ENCODE data around the gene CCDC112. TPM values are rescaled to one million over a fixed set of nuclear protein-coding genes. Genes with fewer than 3 reads are reported as not detected.

Gene CCDC112
- total and polyA plus RNA-seq, 9 of the 15 experiments (the other 6 are each of a cell fraction or from before 2014, with no cell fraction given), result 3.3 to 15.3 (median 7.4) TPM

DNA sequence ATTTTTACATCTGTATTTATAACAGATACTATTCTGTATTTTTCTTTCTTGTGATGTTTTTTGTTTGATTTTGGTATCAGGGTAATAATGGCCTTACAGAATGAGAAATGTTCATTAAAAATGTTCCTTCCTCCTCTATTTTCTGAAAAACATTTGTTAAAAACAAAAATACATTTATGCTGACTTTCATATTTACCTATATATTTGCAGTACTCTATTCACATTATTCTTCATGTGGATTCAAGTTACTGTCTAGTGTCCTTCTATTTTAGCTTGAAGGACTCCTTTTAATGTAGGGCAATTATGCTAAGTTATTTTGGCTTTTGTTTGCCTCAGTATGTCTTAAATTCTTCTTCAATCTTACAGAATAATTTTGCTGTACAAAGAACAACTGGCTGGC is 5.1 kb downstream of the CCDC112 start:
- no peaks in the 10 kb centered on the region for H3K9me1 ChIP-seq (ENCODE audit: control insufficient read depth, insufficient read depth, low read length)
- in situ Hi-C loops (cut with MboI) (no loop called here), intact Hi-C loops (cut with micrococcal nuclease) (no loop called here)
- ChIA-PET CTCF (ENCODE audit: low intra/inter-chr PET ratio) (no interaction called here), POLR2A (no interaction called here)
- no peaks in the 10 kb centered on the region for H3K36me3 ChIP-seq (ENCODE audit: control insufficient read depth, insufficient read depth, low read length)
- peaks cover 11% of the 10 kb centered on the region for H3K9me3 ChIP-seq (replicated peaks; ENCODE audit: control insufficient read depth, insufficient read depth, low read depth, low read length)
- FAIRE-seq (no peak), ATAC-seq (no peak), DNase-seq (ENCODE audit: extremely low read depth in 1 of 4, low spot score in 3 of 4) (no peak)
- H4K20me1 ChIP-seq (replicated peaks; ENCODE audit: control insufficient read depth, insufficient read depth, low read length), result no peaks in the 10 kb centered on the region
- BruUV-seq (replicated peaks), result no TSS peak
- no peak overlapping the region for H3K27ac ChIP-seq (ENCODE audit: extremely low read depth, low read depth, low read length)
- H2AFZ ChIP-seq (ENCODE audit: low read depth, low read length), result no peak overlapping the region
- H3K27me3 ChIP-seq (ENCODE audit: control insufficient read depth in 2 of 2, insufficient read depth in 2 of 2, low read length in 2 of 2), result no peaks in the 10 kb centered on the region
- peaks cover 5 to 6% of the 10 kb centered on the region in 2 experiments; a peak in 4 of 5 replicates for H3K4me1 ChIP-seq (replicated peaks in 1 of 2; ENCODE audit: control insufficient read depth in 2 of 2, insufficient read depth in 2 of 2, low read length in 2 of 2)
- TF ChIP-seq MAFG (tag; conservative IDR thresholded peaks at IDR 0.05) (peak; percentile 56; the same call in 1 of the 2 replicates), ZNF316 (IDR thresholded peaks at IDR 0.05) (peak; percentile 85), YBX1 (IDR thresholded peaks at IDR 0.05) (no peak), C11orf30 (IDR thresholded peaks at IDR 0.05; ENCODE audit: low read depth) (peak; percentile 63; the same call in 1 of the 2 replicates)
- H3K9ac ChIP-seq (ENCODE audit: insufficient read depth in 1 of 2, low read depth in 2 of 2, low read length in 2 of 2), result no peak overlapping the region
- no peak overlapping the region for H3K4me2 ChIP-seq (ENCODE audit: insufficient read depth, low read length)
- peaks cover 15% of the 10 kb centered on the region; the same call in 1 of the 3 replicates for H3K79me2 ChIP-seq (ENCODE audit: control insufficient read depth, insufficient read depth, low read length)
- H3K4me3 ChIP-seq, result no peak overlapping the region

DNA sequence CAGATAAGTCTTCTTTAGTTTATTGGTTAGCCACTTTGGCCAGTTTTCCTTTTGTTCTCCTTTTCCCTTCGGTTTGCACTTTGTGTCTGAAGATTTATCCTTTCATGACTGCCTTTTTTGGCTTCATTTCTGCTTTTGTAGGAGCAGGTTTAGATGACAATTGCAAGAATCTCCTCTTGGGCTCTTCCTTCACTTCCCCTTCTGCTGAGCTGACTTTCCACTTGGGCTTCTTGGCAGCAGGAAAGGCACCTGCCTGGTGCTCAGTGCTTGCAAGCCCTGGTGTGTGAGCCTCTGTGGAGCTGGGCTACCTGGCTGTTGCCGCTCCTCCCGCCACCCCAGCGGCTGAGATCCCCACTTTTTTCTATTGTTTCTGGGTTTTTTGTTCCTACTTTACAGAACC is 7.3 kb downstream of the CCDC112 start:
- BruUV-seq (replicated peaks), result no TSS peak
- H3K4me1 ChIP-seq (replicated peaks in 1 of 2; ENCODE audit: control insufficient read depth in 2 of 2, insufficient read depth in 2 of 2, low read length in 2 of 2), result no peaks in the 10 kb centered on the region
- 46% methylated on average over 4 of the region's 4 CpGs for WGBS (ENCODE audit: insufficient coverage, low coverage, missing lambda C conversion rate)
- TF ChIP-seq FOXK2 (conservative IDR thresholded peaks at IDR 0.05 in 1 of 2, IDR thresholded peaks at IDR 0.05 in 1 of 2; ENCODE audit: low read depth in 2 of 2), result no peak
- TF ChIP-seq CCNT2 (IDR thresholded peaks at IDR 0.05; ENCODE audit: borderline replicate concordance, extremely low read depth, insufficient read length, low read depth, low read length), result no peak
- no peak for TF ChIP-seq ZNF217 (CRISPR knock-in tag; IDR thresholded peaks at IDR 0.05)
- no peak for TF ChIP-seq BCL6 (CRISPR knock-in tag; IDR thresholded peaks at IDR 0.05)
- ChIA-PET POLR2A (no interaction called here), CTCF (ENCODE audit: low intra/inter-chr PET ratio) (no interaction called here)
- FAIRE-seq, result no peak
- H4K20me1 ChIP-seq (replicated peaks; ENCODE audit: control insufficient read depth, insufficient read depth, low read length), result no peaks in the 10 kb centered on the region
- in situ Hi-C loops (cut with MboI) (no loop called here), intact Hi-C loops (cut with micrococcal nuclease) (loop anchor here (2.0 kb wide), 1 partner anchor 26 kb away; the partner anchor contains the start of gene PGGT1B)
- DNase-seq (ENCODE audit: extremely low read depth in 1 of 4, low spot score in 3 of 4), result no peak
- ATAC-seq, result no peak
- no peak overlapping the region for H3K4me3 ChIP-seq
- no peaks in the 10 kb centered on the region for H3K9me1 ChIP-seq (ENCODE audit: control insufficient read depth, insufficient read depth, low read length)
- H3K9ac ChIP-seq (ENCODE audit: insufficient read depth in 1 of 2, low read depth in 2 of 2, low read length in 2 of 2), result no peak overlapping the region
- H3K27ac ChIP-seq (ENCODE audit: extremely low read depth, low read depth, low read length), result no peak overlapping the region
- H3K36me3 ChIP-seq (ENCODE audit: control insufficient read depth, insufficient read depth, low read length), result no peaks in the 10 kb centered on the region
- no peaks in the 10 kb centered on the region for H3K27me3 ChIP-seq (ENCODE audit: control insufficient read depth in 2 of 2, insufficient read depth in 2 of 2, low read length in 2 of 2)
- peaks cover 2% of the 10 kb centered on the region; the same call in 1 of the 3 replicates for H3K79me2 ChIP-seq (ENCODE audit: control insufficient read depth, insufficient read depth, low read length)
- peaks cover 8% of the 10 kb centered on the region; the same call in 1 of the 2 replicates for H3K9me3 ChIP-seq (replicated peaks; ENCODE audit: control insufficient read depth, insufficient read depth, low read depth, low read length)
- H2AFZ ChIP-seq (ENCODE audit: low read depth, low read length), result no peak overlapping the region
- no peak overlapping the region for H3K4me2 ChIP-seq (ENCODE audit: insufficient read depth, low read length)

Measured in K562 (cell line).